ENCODE results near the gene C3orf49.

Gene C3orf49

GRCh38 chr3:63830526-63830925, 11.4 kb downstream of the C3orf49 start:
- H3K9me3 Mint-ChIP-seq = no peaks in the 10 kb centered on the region
- peaks cover 49% of the 10 kb centered on the region for H3K36me3 Mint-ChIP-seq
- H3K4me3 Mint-ChIP-seq = no peak overlapping the region
- no peak overlapping the region for H3K27ac Mint-ChIP-seq
- ATAC-seq = no peak
- no peaks in the 10 kb centered on the region for H3K4me1 Mint-ChIP-seq
- no peaks in the 10 kb centered on the region for H3K27me3 Mint-ChIP-seq

- no peaks in the 10 kb centered on the region for H3K27me3 Mint-ChIP-seq
- H3K27ac Mint-ChIP-seq = no peak overlapping the region
- no peak overlapping the region for H3K4me3 Mint-ChIP-seq
- H3K9me3 Mint-ChIP-seq = no peaks in the 10 kb centered on the region
- no peak for ATAC-seq
- H3K36me3 Mint-ChIP-seq = peaks cover 35% of the 10 kb centered on the region
- H3K4me1 Mint-ChIP-seq = no peaks in the 10 kb centered on the region
Measured at GRCh38 chr3:63832395-63832794, 13.3 kb downstream of the C3orf49 start.

- Mint-ChIP-seq H3K4me1 (peaks cover 5% of the 10 kb centered on the region), H3K36me3 (peaks cover 14% of the 10 kb centered on the region), H3K27ac (no peak overlapping the region), H3K27me3 (no peaks in the 10 kb centered on the region), H3K4me3 (no peak overlapping the region), H3K9me3 (no peaks in the 10 kb centered on the region)
- no peak for ATAC-seq
Measured at GRCh38 chr3:63841704-63842103, 22.6 kb downstream of the C3orf49 start.

GRCh38 chr3:63842127-63842526, 23.0 kb downstream of the C3orf49 start:
- peaks cover 5% of the 10 kb centered on the region for H3K4me1 Mint-ChIP-seq

GRCh38 chr3:63845215-63845614, 26.1 kb downstream of the C3orf49 start:
- no peak for ATAC-seq
- H3K4me1 Mint-ChIP-seq = peaks cover 5% of the 10 kb centered on the region
- H3K9me3 Mint-ChIP-seq = no peaks in the 10 kb centered on the region
- H3K4me3 Mint-ChIP-seq = no peak overlapping the region
- H3K27ac Mint-ChIP-seq = no peak overlapping the region
- H3K27me3 Mint-ChIP-seq = no peaks in the 10 kb centered on the region
- peaks cover 9% of the 10 kb centered on the region for H3K36me3 Mint-ChIP-seq

More at GRCh38 chr3:63842127-63842526, 23.0 kb downstream of the C3orf49 start:
- ATAC-seq = no peak
- no peaks in the 10 kb centered on the region for H3K9me3 Mint-ChIP-seq
- no peak overlapping the region for H3K27ac Mint-ChIP-seq
- H3K36me3 Mint-ChIP-seq = peaks cover 14% of the 10 kb centered on the region
- H3K27me3 Mint-ChIP-seq = no peaks in the 10 kb centered on the region
- no peak overlapping the region for H3K4me3 Mint-ChIP-seq

- Mint-ChIP-seq H3K27ac (no peak overlapping the region), H3K36me3 (peaks cover 8% of the 10 kb centered on the region), H3K4me1 (peaks cover 8% of the 10 kb centered on the region), H3K9me3 (no peaks in the 10 kb centered on the region), H3K27me3 (no peaks in the 10 kb centered on the region), H3K4me3 (no peak overlapping the region)
- ATAC-seq = no peak
Measured at GRCh38 chr3:63847718-63848450, 28.8 kb downstream of the C3orf49 start.

GRCh38 chr3:63849175-63849574, 30.1 kb downstream of the C3orf49 start:
- Mint-ChIP-seq H3K4me3 (no peak overlapping the region), H3K4me1 (peaks cover 8% of the 10 kb centered on the region), H3K9me3 (no peaks in the 10 kb centered on the region), H3K36me3 (peaks cover 8% of the 10 kb centered on the region), H3K27ac (no peak overlapping the region), H3K27me3 (no peaks in the 10 kb centered on the region)
- no peak for ATAC-seq

GRCh38 chr3:63851287-63851686, 32.2 kb downstream of the C3orf49 start:
- Mint-ChIP-seq H3K4me3 (no peak overlapping the region), H3K9me3 (no peaks in the 10 kb centered on the region), H3K4me1 (peaks cover 16% of the 10 kb centered on the region), H3K27ac (no peak overlapping the region), H3K36me3 (peaks cover 8% of the 10 kb centered on the region), H3K27me3 (no peaks in the 10 kb centered on the region)
- no peak for ATAC-seq

- no peak overlapping the region for H3K27ac Mint-ChIP-seq
- H3K36me3 Mint-ChIP-seq = peaks cover 8% of the 10 kb centered on the region
- no peaks in the 10 kb centered on the region for H3K9me3 Mint-ChIP-seq
- peaks cover 16% of the 10 kb centered on the region for H3K4me1 Mint-ChIP-seq
- H3K27me3 Mint-ChIP-seq = no peaks in the 10 kb centered on the region
- ATAC-seq = no peak
- H3K4me3 Mint-ChIP-seq = no peak overlapping the region
Measured at GRCh38 chr3:63853106-63853505, 34.0 kb downstream of the C3orf49 start.

- H3K36me3 Mint-ChIP-seq = peaks cover 8% of the 10 kb centered on the region
- H3K27me3 Mint-ChIP-seq = no peaks in the 10 kb centered on the region
- no peak overlapping the region for H3K4me3 Mint-ChIP-seq
- no peak overlapping the region for H3K27ac Mint-ChIP-seq
- H3K9me3 Mint-ChIP-seq = no peaks in the 10 kb centered on the region
- no peak for ATAC-seq
- H3K4me1 Mint-ChIP-seq = peaks cover 32% of the 10 kb centered on the region
Measured at GRCh38 chr3:63855333-63855940, 36.3 kb downstream of the C3orf49 start.

GRCh38 chr3:63857311-63857710, 38.2 kb downstream of the C3orf49 start:
- ATAC-seq = no peak

GRCh38 chr3:63860776-63861175, 41.7 kb downstream of the C3orf49 start:
- no peaks in the 10 kb centered on the region for H3K36me3 Mint-ChIP-seq
- peaks cover 63% of the 10 kb centered on the region for H3K4me1 Mint-ChIP-seq
- no peak overlapping the region for H3K4me3 Mint-ChIP-seq
- H3K9me3 Mint-ChIP-seq = no peaks in the 10 kb centered on the region
- ATAC-seq = no peak
- H3K27me3 Mint-ChIP-seq = no peaks in the 10 kb centered on the region
- H3K27ac Mint-ChIP-seq = peak overlapping the region; percentile 11

More at GRCh38 chr3:63857311-63857710, 38.2 kb downstream of the C3orf49 start:
- Mint-ChIP-seq H3K27me3 (no peaks in the 10 kb centered on the region), H3K4me1 (peaks cover 46% of the 10 kb centered on the region), H3K27ac (no peak overlapping the region), H3K9me3 (no peaks in the 10 kb centered on the region), H3K4me3 (no peak overlapping the region), H3K36me3 (peaks cover 3% of the 10 kb centered on the region)

- Mint-ChIP-seq H3K27me3 (no peaks in the 10 kb centered on the region), H3K4me3 (no peak overlapping the region), H3K9me3 (no peaks in the 10 kb centered on the region), H3K27ac (peak overlapping the region; percentile 11), H3K4me1 (peaks cover 57% of the 10 kb centered on the region), H3K36me3 (no peaks in the 10 kb centered on the region)
- no peak for ATAC-seq
Measured at GRCh38 chr3:63861306-63861705, 42.2 kb downstream of the C3orf49 start.

- H3K27me3 Mint-ChIP-seq = no peaks in the 10 kb centered on the region
- peaks cover 57% of the 10 kb centered on the region for H3K4me1 Mint-ChIP-seq
- H3K9me3 Mint-ChIP-seq = no peaks in the 10 kb centered on the region
- H3K27ac Mint-ChIP-seq = peak overlapping the region; percentile 99
- no peak for ATAC-seq
- peak overlapping the region; percentile 98 for H3K4me3 Mint-ChIP-seq
- no peaks in the 10 kb centered on the region for H3K36me3 Mint-ChIP-seq
Measured at GRCh38 chr3:63862804-63863149, 43.7 kb downstream of the C3orf49 start.

GRCh38 chr3:63863150-63864007, 44.3 kb downstream of the C3orf49 start, which contains the start of the genes ATXN7 and THOC7:
Gene ATXN7 (plus strand): TSS chr3:63863867. CDS start chr3:63912599, 48,732 bp downstream.
Gene THOC7 (minus strand): TSS chr3:63863805. CDS start chr3:63863790, 15 bp downstream.
- ATAC-seq = peak; percentile 88
- peak within 1 kb of the TSS; percentile 98 for H3K4me3 Mint-ChIP-seq
- no peaks in the 10 kb centered on the region for H3K27me3 Mint-ChIP-seq
- no peaks in the 10 kb centered on the region for H3K36me3 Mint-ChIP-seq
- peaks cover 62% of the 10 kb centered on the region for H3K4me1 Mint-ChIP-seq
- no peaks in the 10 kb centered on the region for H3K9me3 Mint-ChIP-seq
- H3K27ac Mint-ChIP-seq = peak within 1 kb of the TSS; percentile 99

Measured in stimulated activated memory B cell treated with anti-CD40 and anti-IgM and Interleukin-4, amounts not matched to agents 10 μg/mL and 1 μg/mL and 100 μg/mL, for 72 hours (primary cell).